Lower lobe of right lung (tissue), 2 donors: ENCODE results near the gene SMAD5. TPM values are rescaled to one million over a fixed set of nuclear protein-coding genes. Genes with fewer than 3 reads are reported as not detected.

Experiments
- ATAC-seq, 2 donors: fragments of 200-7000 bp; cut with Tn5 transposase; one replicate each; pipeline ENCODE4 v1.9.1; 2020 to 2022; ENCODE audit warnings: mild to moderate bottlenecking in 2 of 2, moderate library complexity in 2 of 2
- DNase-seq: peaks from one replicate; pipeline ENCODE4 v3.0.0-alpha.2; 2020
- H3K27ac ChIP-seq: fragments of 200-600 bp; one replicate; pipeline ENCODE4 v1.8.0; 2022
- H3K27me3 ChIP-seq: fragments of 200-600 bp; one replicate; pipeline ENCODE4 v1.8.0; 2022; ENCODE audit warnings: low read depth
- H3K36me3 ChIP-seq: fragments of 200-600 bp; one replicate; pipeline ENCODE4 v1.8.0; 2022; ENCODE audit warnings: mild to moderate bottlenecking
- H3K4me1 ChIP-seq: fragments of 200-600 bp; one replicate; pipeline ENCODE4 v1.8.0; 2022
- H3K4me3 ChIP-seq: fragments of 200-600 bp; one replicate; pipeline ENCODE4 v1.8.0; 2022; ENCODE audit warnings: mild to moderate bottlenecking
- H3K9me3 ChIP-seq: fragments of 200-600 bp; one replicate; pipeline ENCODE4 v1.8.0; 2022
- intact Hi-C: fragments of 100-400 bp; cut with DNase I; formaldehyde crosslinking; loops from one replicate; pipeline ENCODE4 v1.11.0; 2022
- total RNA-seq: library from RNA; stranded (reverse); fragmentation: NEBNext Ultra II Directional; extraction: Animal tissue kit (Norgen Biotek cat#: 25700); gene quantifications from one replicate; pipeline ENCODE4 v1.2.1, GENCODE V29; 2021
- TF ChIP-seq, protein P1 (sequence below): fragments of 200-600 bp; IDR thresholded peaks from one replicate; pipeline ENCODE4 v1.8.0; 2022; ENCODE audit warnings: antibody characterized with exemption, mild to moderate bottlenecking
- donor health status: DM: no; HTN: yes; CAD: no; lungs with severe emphysema.

The SMAD5 gene
- total RNA-seq, 1 donor from 2014 or later = 61.9 TPM

DNA sequence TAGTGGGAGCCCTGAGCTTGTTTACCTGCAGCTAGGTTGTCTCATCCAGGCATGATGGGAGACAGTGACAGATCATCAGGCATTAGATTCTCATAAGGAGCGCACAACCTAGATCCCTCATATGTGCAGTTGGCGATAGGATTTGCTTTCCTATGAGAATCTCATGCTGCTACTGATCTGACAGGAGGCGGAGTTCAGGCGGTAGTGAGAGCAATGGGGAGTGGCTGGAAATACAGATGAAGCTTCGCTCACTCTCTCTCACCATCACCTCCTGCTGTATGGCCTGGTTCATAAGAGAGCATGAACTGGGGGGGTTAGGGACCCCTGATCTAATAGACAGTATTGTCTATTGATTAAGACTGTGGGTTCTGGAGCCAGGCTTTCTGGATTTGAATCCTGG lies 24.9 kb downstream of the SMAD5 start:
- DNase-seq (no peak), ATAC-seq (no peak)
- Histone ChIP-seq H3K36me3 (peaks cover 55% of the 10 kb centered on the region), H3K4me3 (no peak overlapping the region), H3K4me1 (peaks cover 10% of the 10 kb centered on the region), H3K27ac (no peak overlapping the region), H3K9me3 (no peaks in the 10 kb centered on the region), H3K27me3 (no peaks in the 10 kb centered on the region)
- TF ChIP-seq, protein P1, sequence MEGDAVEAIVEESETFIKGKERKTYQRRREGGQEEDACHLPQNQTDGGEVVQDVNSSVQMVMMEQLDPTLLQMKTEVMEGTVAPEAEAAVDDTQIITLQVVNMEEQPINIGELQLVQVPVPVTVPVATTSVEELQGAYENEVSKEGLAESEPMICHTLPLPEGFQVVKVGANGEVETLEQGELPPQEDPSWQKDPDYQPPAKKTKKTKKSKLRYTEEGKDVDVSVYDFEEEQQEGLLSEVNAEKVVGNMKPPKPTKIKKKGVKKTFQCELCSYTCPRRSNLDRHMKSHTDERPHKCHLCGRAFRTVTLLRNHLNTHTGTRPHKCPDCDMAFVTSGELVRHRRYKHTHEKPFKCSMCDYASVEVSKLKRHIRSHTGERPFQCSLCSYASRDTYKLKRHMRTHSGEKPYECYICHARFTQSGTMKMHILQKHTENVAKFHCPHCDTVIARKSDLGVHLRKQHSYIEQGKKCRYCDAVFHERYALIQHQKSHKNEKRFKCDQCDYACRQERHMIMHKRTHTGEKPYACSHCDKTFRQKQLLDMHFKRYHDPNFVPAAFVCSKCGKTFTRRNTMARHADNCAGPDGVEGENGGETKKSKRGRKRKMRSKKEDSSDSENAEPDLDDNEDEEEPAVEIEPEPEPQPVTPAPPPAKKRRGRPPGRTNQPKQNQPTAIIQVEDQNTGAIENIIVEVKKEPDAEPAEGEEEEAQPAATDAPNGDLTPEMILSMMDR = no peak
- intact Hi-C loops = no loop called here

DNA sequence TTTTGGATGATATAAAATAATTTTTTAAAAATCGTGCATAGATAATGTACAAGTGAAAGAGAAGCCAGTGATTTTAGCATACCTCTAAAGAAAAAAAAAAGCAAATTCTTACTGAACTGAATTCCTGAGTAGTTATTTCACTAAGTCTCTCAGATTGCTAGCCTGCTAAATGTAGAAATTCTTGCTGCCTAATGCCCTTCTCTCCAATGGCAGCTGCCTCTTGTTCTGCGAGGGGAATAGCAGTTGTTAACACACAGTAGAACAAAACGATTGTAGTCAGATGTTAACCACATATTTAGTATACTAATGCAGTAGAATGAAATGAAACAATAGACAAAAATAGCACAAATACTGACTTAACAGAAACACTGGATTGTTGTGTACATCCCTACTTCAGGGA lies 26.8 kb downstream of the SMAD5 start:
- TF ChIP-seq, protein P1 = no peak
- Histone ChIP-seq H3K4me3 (no peak overlapping the region), H3K27ac (no peak overlapping the region), H3K36me3 (peaks cover 63% of the 10 kb centered on the region), H3K9me3 (no peaks in the 10 kb centered on the region), H3K27me3 (no peaks in the 10 kb centered on the region), H3K4me1 (peaks cover 10% of the 10 kb centered on the region)
- intact Hi-C loops = no loop called here
- DNase-seq = no peak
- ATAC-seq = no peak

- ATAC-seq = no peak
- Histone ChIP-seq H3K27me3 (no peaks in the 10 kb centered on the region), H3K4me1 (peaks cover 10% of the 10 kb centered on the region), H3K36me3 (peaks cover 47% of the 10 kb centered on the region), H3K4me3 (no peak overlapping the region), H3K27ac (no peak overlapping the region), H3K9me3 (no peaks in the 10 kb centered on the region)
- no peak for DNase-seq
- TF ChIP-seq, protein P1 = no peak
- intact Hi-C loops = no loop called here
Measured at GRCh38 chr5:136162008-136162407, 29.4 kb downstream of the SMAD5 start.

GRCh38 chr5:136164226-136164625 lies 31.6 kb downstream of the SMAD5 start:
- intact Hi-C loops = no loop called here
- Histone ChIP-seq H3K36me3 (peaks cover 67% of the 10 kb centered on the region), H3K9me3 (no peaks in the 10 kb centered on the region), H3K4me1 (peaks cover 4% of the 10 kb centered on the region), H3K27ac (no peak overlapping the region), H3K4me3 (no peak overlapping the region), H3K27me3 (no peaks in the 10 kb centered on the region)
- TF ChIP-seq, protein P1 = no peak
- DNase-seq (no peak), ATAC-seq (no peak)

- TF ChIP-seq, protein P1 = no peak
- ATAC-seq (no peak), DNase-seq (no peak)
- Histone ChIP-seq H3K4me1 (no peaks in the 10 kb centered on the region), H3K4me3 (no peak overlapping the region), H3K27me3 (no peaks in the 10 kb centered on the region), H3K9me3 (no peaks in the 10 kb centered on the region), H3K27ac (no peak overlapping the region), H3K36me3 (peaks cover 64% of the 10 kb centered on the region)
- intact Hi-C loops = no loop called here
Measured at GRCh38 chr5:136166909-136167308, 34.3 kb downstream of the SMAD5 start.

DNA sequence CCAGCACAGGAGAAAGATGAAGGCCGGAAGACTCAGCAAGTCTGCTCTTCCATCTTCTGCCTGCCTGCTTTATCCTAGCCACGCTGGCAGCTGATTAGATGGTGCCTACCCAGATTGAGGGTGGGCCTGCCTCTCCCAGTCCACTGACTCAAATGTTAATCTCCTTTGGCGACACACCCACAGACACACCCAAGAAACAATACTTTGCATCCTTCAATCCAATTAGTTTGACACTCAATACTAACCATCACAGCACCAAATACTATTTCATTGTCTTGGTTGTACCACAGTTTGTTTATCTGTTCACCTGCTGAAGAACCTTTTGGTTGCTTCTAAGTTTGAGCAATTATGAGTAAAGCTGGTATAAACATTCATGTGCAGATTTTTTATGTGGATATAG lies 36.6 kb downstream of the SMAD5 start:
- Histone ChIP-seq H3K27me3 (no peaks in the 10 kb centered on the region), H3K4me1 (no peaks in the 10 kb centered on the region), H3K27ac (no peak overlapping the region), H3K4me3 (no peak overlapping the region), H3K36me3 (peaks cover 63% of the 10 kb centered on the region), H3K9me3 (no peaks in the 10 kb centered on the region)
- no peak for DNase-seq
- intact Hi-C loops = no loop called here
- no peak for ATAC-seq
- TF ChIP-seq, protein P1 = no peak
